GM12878 (cell line): ENCODE measurements around the gene B3GALT6. TPM values are rescaled to one million over a fixed set of nuclear protein-coding genes. Genes with fewer than 3 reads are reported as not detected.

Experiments
- ATAC-seq: fragments of 200-7000 bp; cut with Tn5 transposase; 3 replicates; pipeline ENCODE4 v1.9.1; 2020; ENCODE audit warnings: mild to moderate bottlenecking, moderate library complexity
- BruUV-seq: library from RNA; stranded (reverse); fragments of 400-500 nt; replicated peaks from 2 replicates; lab custom pipeline; 2021; lab: Mats Ljungman, UMichigan
- CTCF ChIA-PET: fragments of 300-600 bp; sonication (Branson Sonifier 250); formaldehyde crosslinking; extraction: SDS; loops from one replicate; lab custom pipeline; 2021; ENCODE audit warnings: inconsistent platforms; lab: Yijun Ruan, JAX
- POLR2A ChIA-PET: fragments of 350-600 bp; formaldehyde crosslinking; extraction: SDS; loops from one replicate; lab custom pipeline; 2021; ENCODE audit warnings: inconsistent platforms; lab: Charles Lee
- RAD21 ChIA-PET: fragments of 300-600 bp; sonication (Branson Sonifier 250); formaldehyde crosslinking; loops from one replicate; lab custom pipeline; 2023; ENCODE audit warnings: antibody characterized with exemption; ENCODE audit not compliant: unreplicated experiment; lab: Charles Lee
- SMC1A ChIA-PET: fragments of 300-600 bp; sonication (Branson Sonifier 250); formaldehyde crosslinking; loops from one replicate; lab custom pipeline; 2023; ENCODE audit not compliant: unreplicated experiment, uncharacterized antibody; lab: Charles Lee
- DNase-seq: peaks from one replicate; pipeline ENCODE4 v3.0.0-alpha.2; 2011; ENCODE audit warnings: low read depth, low spot score
- FAIRE-seq: peaks from 3 replicates; lab custom pipeline; 2011; peaks lifted over from hg19 to GRCh38; lab: Jason Lieb, UNC
- H2AFZ ChIP-seq: 2 replicates; pipeline ENCODE4 v1.6.0; 2011; ENCODE audit warnings: low read depth, low read length, control low read depth; ENCODE audit not compliant: control insufficient read depth
- H3K27ac ChIP-seq: 2 replicates; pipeline ENCODE4 v1.5.1; 2011; ENCODE audit warnings: control low read depth; ENCODE audit not compliant: control insufficient read depth, insufficient read depth
- H3K27me3 ChIP-seq, 2 experiments: replicated peaks in 1 of 2; 2 replicates each; pipeline versions ENCODE4 v1.6.0 to v1.6.1; 2011; ENCODE audit warnings: low read length in 1 of 2; ENCODE audit not compliant: control insufficient read depth in 2 of 2, insufficient read depth in 2 of 2
- H3K36me3 ChIP-seq, 2 experiments: 2 replicates each; pipeline ENCODE4 v1.5.1; 2011; ENCODE audit warnings: low read length in 1 of 2; ENCODE audit not compliant: control insufficient read depth in 2 of 2, insufficient read depth in 2 of 2
- H3K4me1 ChIP-seq: 2 replicates; pipeline ENCODE4 v1.6.1; 2011; ENCODE audit warnings: mild to moderate bottlenecking, low read length, moderate library complexity, mixed read lengths; ENCODE audit not compliant: control insufficient read depth, insufficient read depth
- H3K4me2 ChIP-seq: 2 replicates; pipeline ENCODE4 v1.6.0; 2011; ENCODE audit warnings: control low read depth; ENCODE audit not compliant: control insufficient read depth, insufficient read depth
- H3K4me3 ChIP-seq: fragments of 200-600 bp; sonication (generic); 2 replicates; pipeline ENCODE4 v1.5.1; 2016
- H3K79me2 ChIP-seq: 2 replicates; pipeline ENCODE4 v1.6.0; 2011; ENCODE audit warnings: low read length; ENCODE audit not compliant: control insufficient read depth, insufficient read depth
- H3K9ac ChIP-seq: 2 replicates; pipeline ENCODE4 v1.8.0; 2011; ENCODE audit warnings: low read length, control low read depth, mixed read lengths; ENCODE audit not compliant: control insufficient read depth, insufficient read depth
- H3K9me3 ChIP-seq: replicated peaks from 3 replicates; pipeline ENCODE4 v1.5.1; 2011; ENCODE audit warnings: mild to moderate bottlenecking, low read length; ENCODE audit not compliant: control insufficient read depth, insufficient read depth
- H4K20me1 ChIP-seq: 2 replicates; pipeline ENCODE4 v1.6.0; 2011; ENCODE audit not compliant: control insufficient read depth, insufficient read depth
- ATF7 ChIP-seq: fragments of 450-650 bp; IDR thresholded peaks from 2 replicates; pipeline ENCODE4 v1.6.1; 2016; ENCODE audit warnings: low read depth, mild to moderate bottlenecking
- CBFB ChIP-seq: IDR thresholded peaks from 2 replicates; pipeline ENCODE4 v1.6.1; 2016; ENCODE audit warnings: antibody characterized with exemption, low read depth
- CTCF ChIP-seq, 3 experiments: IDR thresholded peaks in 2 of 3; conservative IDR thresholded peaks in 1 of 3; 2 replicates each; pipeline ENCODE4 v1.5.1; 2011; ENCODE audit warnings: low read depth in 3 of 3, low read length in 3 of 3, mild to moderate bottlenecking in 3 of 3, control low read depth in 2 of 3, moderate library complexity in 2 of 3, inconsistent platforms in 1 of 3, mixed read lengths in 1 of 3; ENCODE audit not compliant: control insufficient read depth in 2 of 3, insufficient read depth in 1 of 3; ENCODE audit errors: extremely low read depth in 1 of 3
- FOXM1 ChIP-seq: IDR thresholded peaks from 2 replicates; pipeline ENCODE4 v1.6.1; 2012; ENCODE audit warnings: low read depth, mild to moderate bottlenecking, inconsistent platforms, low read length, moderate library complexity
- GABPA ChIP-seq: IDR thresholded peaks from 2 replicates; pipeline ENCODE4 v1.6.1; 2014; ENCODE audit warnings: antibody characterized with exemption, low read depth, mild to moderate bottlenecking, inconsistent platforms
- HCFC1 ChIP-seq: fragments of 150-350 bp; IDR thresholded peaks from 2 replicates; pipeline ENCODE4 v1.6.1; 2014; ENCODE audit warnings: low read length
- MEF2A ChIP-seq: IDR thresholded peaks from 2 replicates; pipeline ENCODE4 v1.6.1; 2011; ENCODE audit warnings: low read depth, mild to moderate bottlenecking, low read length, moderate library complexity; ENCODE audit not compliant: insufficient read depth
- NFYA ChIP-seq: IDR thresholded peaks from 2 replicates; pipeline ENCODE4 v1.6.1; 2011; ENCODE audit warnings: low read depth, mild to moderate bottlenecking, low read length, improper control_type of control experiment, borderline replicate concordance
- NRF1 ChIP-seq: conservative IDR thresholded peaks from 2 replicates; pipeline ENCODE4 v1.6.1; 2011; ENCODE audit warnings: mild to moderate bottlenecking, low read depth, low read length, improper control_type of control experiment
- PBX3 ChIP-seq: IDR thresholded peaks from 2 replicates; pipeline ENCODE4 v1.6.1; 2011; ENCODE audit warnings: mild to moderate bottlenecking, low read depth, low read length, moderate library complexity; ENCODE audit not compliant: insufficient replicate concordance
- RB1 ChIP-seq: fragments of 450-650 bp; formaldehyde crosslinking; IDR thresholded peaks from 2 replicates; pipeline ENCODE4 v1.6.1; 2017; ENCODE audit warnings: mild to moderate bottlenecking, borderline replicate concordance
- RBBP5 ChIP-seq: fragments of 200-600 bp; sonication (generic); conservative IDR thresholded peaks from 2 replicates; pipeline ENCODE4 v1.6.1; 2016
- SMAD1 ChIP-seq: fragments of 450-650 bp; IDR thresholded peaks from 2 replicates; pipeline ENCODE4 v1.6.1; 2018; ENCODE audit warnings: mild to moderate bottlenecking, low read depth; ENCODE audit not compliant: partially characterized antibody
- STAT3 ChIP-seq: IDR thresholded peaks from 2 replicates; pipeline ENCODE4 v1.6.1; 2011; ENCODE audit warnings: low read depth, low read length, improper control_type of control experiment
- USF2 ChIP-seq: IDR thresholded peaks from 2 replicates; pipeline ENCODE4 v1.6.1; 2011; ENCODE audit warnings: low read depth, low read length, improper control_type of control experiment, borderline replicate concordance
- ZNF687 ChIP-seq: fragments of 450-650 bp; IDR thresholded peaks from 2 replicates; pipeline ENCODE4 v1.6.1; 2017; ENCODE audit warnings: mild to moderate bottlenecking, moderate library complexity
- WGBS: methylation state at CpG from one replicate; pipeline ENCODE4 v1.1.6; 2016; ENCODE audit warnings: low lambda C conversion rate; ENCODE audit not compliant: insufficient replicate concordance, insufficient coverage; ENCODE audit errors: missing lambda C conversion rate; 5-methylcytosine and 5-hydroxymethylcytosine counted together
- in situ Hi-C: fragments of 300-500 bp; cut with MboI; formaldehyde crosslinking; loops from 9 replicates; pipeline ENCODE4 v1.14.3; 2018; ENCODE audit warnings: mixed read lengths
- intact Hi-C: fragments of 100-400 bp; cut with micrococcal nuclease; formaldehyde crosslinking; loops from one replicate; pipeline ENCODE4 v1.14.2; 2022; ENCODE audit not compliant: unreplicated experiment
- polyA plus RNA-seq, 11 experiments: library from polyadenylated mRNA; depleted of rRNA in 4 of 11; unstranded in 6 of 11; stranded (reverse) in 5 of 11; fragments of >200 nt; fragmentation: Nextera tagmentation in 4 of 11; fragmentation: Illumina TruSeq in 1 of 11; extraction: Ambion mirVana in 4 of 11; extraction: Trizol in 1 of 11; gene quantifications; 1 replicate in 1 of 11; 2 replicates in 10 of 11; pipeline versions ENCODE4 v1.2.1 to v1.2.3, GENCODE V29; 2011 to 2016; ENCODE audit warnings: inconsistent platforms in 2 of 11, missing spikeins in 2 of 11, low read depth in 1 of 11
- total RNA-seq, 4 experiments: library from RNA; depleted of rRNA in 3 of 4; stranded (reverse); fragments of >200 nt in 3 of 4; fragmentation: Illumina TruSeq in 1 of 4; extraction: Trizol in 1 of 4; gene quantifications; 2 replicates each; pipeline versions ENCODE4 v1.2.1 to v1.2.3, GENCODE V29; 2013 to 2021

Gene B3GALT6
- total and polyA plus RNA-seq, 10 of the 15 experiments (the other 5 are each of a cell fraction or from before 2014, with no cell fraction given) = 0.53 to 20.8 (median 4.5) TPM

GRCh38 chr1:1206966-1207531 is 25.0 kb upstream of the B3GALT6 start:
- Histone ChIP-seq H3K4me3 (no peak overlapping the region), H3K27me3 (peaks cover 0 to 8% of the 10 kb centered on the region in 2 experiments; a peak in 1 of 4 replicates), H3K9me3 (no peaks in the 10 kb centered on the region), H3K9ac (no peak overlapping the region), H3K4me1 (peaks cover 28% of the 10 kb centered on the region), H3K27ac (no peak overlapping the region), H4K20me1 (no peaks in the 10 kb centered on the region), H3K36me3 (no peaks in the 10 kb centered on the region), H3K79me2 (no peaks in the 10 kb centered on the region), H2AFZ (no peak overlapping the region), H3K4me2 (peak overlapping the region; percentile 89)
- ChIA-PET POLR2A (interaction anchor here (0.8 to 1.5 kb wide), 4 partner anchors 12 to 84 kb away, joined by 3 to 5 read pairs (median 4); no protein-coding TSS in a partner anchor), CTCF (interaction anchor here (1.0 to 2.2 kb wide), 2 partner anchors 16 to 85 kb away, joined by 3 to 14 read pairs; no protein-coding TSS in a partner anchor), RAD21 (interaction anchor here (1.0 to 2.0 kb wide), 4 partner anchors 24 to 85 kb away, joined by 3 to 6 read pairs (median 4); no protein-coding TSS in a partner anchor), SMC1A (interaction anchor here (0.8 to 1.8 kb wide), 3 partner anchors 24 to 85 kb away, joined by 3 to 8 read pairs (median 3); no protein-coding TSS in a partner anchor)
- BruUV-seq = no TSS peak
- ATAC-seq (peak; percentile 18), FAIRE-seq (no peak), DNase-seq (no peak)
- intact Hi-C loops = no loop called here
- in situ Hi-C loops = no loop called here
- 11% methylated on average over 19 of the region's 19 CpGs for WGBS
- TF ChIP-seq GABPA (no peak), ATF7 (no peak), NRF1 (no peak), ZNF687 (no peak), NFYA (no peak), MEF2A (no peak), HCFC1 (no peak), CBFB (no peak), RBBP5 (no peak), CTCF (IDR thresholded peaks at IDR 0.05 in 2 of 3, conservative IDR thresholded peaks at IDR 0.05 in 1 of 3; ENCODE audit: control insufficient read depth in 2 of 3, extremely low read depth in 1 of 3, insufficient read depth in 1 of 3, low read depth in 3 of 3, low read length in 3 of 3) (peak in 1 of 3 experiments; percentile 23; a peak in 1 of 6 replicates), SMAD1 (no peak), PBX3 (no peak), STAT3 (no peak), FOXM1 (no peak), USF2 (no peak), RB1 (no peak)
